Ishikawa (cell line): ENCODE data around the gene SVBP.
A peak's percentile ranks its signal among the peaks of the same experiment; 100 is the strongest.

ENCODE experiments used
- CEBPB ChIP-seq: IDR thresholded peaks from 2 replicates; pipeline ENCODE4 v1.6.1; 2012
- CREB1 ChIP-seq: IDR thresholded peaks from 2 replicates; pipeline ENCODE4 v1.6.1; 2012; ENCODE audit warnings: low read depth
- EGR1 ChIP-seq: IDR thresholded peaks from 2 replicates; pipeline ENCODE4 v1.6.1; 2012
- FOXM1 ChIP-seq: IDR thresholded peaks from 2 replicates; pipeline ENCODE4 v1.6.1; 2012; ENCODE audit warnings: low read depth, borderline replicate concordance
- NFIC ChIP-seq: IDR thresholded peaks from 2 replicates; pipeline ENCODE4 v1.6.1; 2012
- RAD21 ChIP-seq: IDR thresholded peaks from 2 replicates; pipeline ENCODE4 v1.6.1; 2012; ENCODE audit warnings: low read depth
- TAF1 ChIP-seq: IDR thresholded peaks from 2 replicates; pipeline ENCODE4 v1.6.1; 2012; ENCODE audit warnings: low read depth, mild to moderate bottlenecking
- TCF12 ChIP-seq: IDR thresholded peaks from 2 replicates; pipeline ENCODE4 v1.6.1; 2012; ENCODE audit warnings: low read depth
- YY1 ChIP-seq: IDR thresholded peaks from 2 replicates; pipeline ENCODE4 v1.6.1; 2012; ENCODE audit warnings: low read depth
- ZBTB7A ChIP-seq: IDR thresholded peaks from 2 replicates; pipeline ENCODE4 v1.6.1; 2012; ENCODE audit warnings: low read depth
- TF ChIP-seq, protein P1 (sequence below): IDR thresholded peaks from 2 replicates; pipeline ENCODE4 v1.6.1; 2012; ENCODE audit warnings: low read depth, mild to moderate bottlenecking
- TF ChIP-seq, protein P2 (sequence below): IDR thresholded peaks from 2 replicates; pipeline ENCODE4 v1.6.1; 2012
- TF ChIP-seq, protein P3 (sequence below): IDR thresholded peaks from 2 replicates; pipeline ENCODE4 v1.6.1; 2012

Gene SVBP

DNA sequence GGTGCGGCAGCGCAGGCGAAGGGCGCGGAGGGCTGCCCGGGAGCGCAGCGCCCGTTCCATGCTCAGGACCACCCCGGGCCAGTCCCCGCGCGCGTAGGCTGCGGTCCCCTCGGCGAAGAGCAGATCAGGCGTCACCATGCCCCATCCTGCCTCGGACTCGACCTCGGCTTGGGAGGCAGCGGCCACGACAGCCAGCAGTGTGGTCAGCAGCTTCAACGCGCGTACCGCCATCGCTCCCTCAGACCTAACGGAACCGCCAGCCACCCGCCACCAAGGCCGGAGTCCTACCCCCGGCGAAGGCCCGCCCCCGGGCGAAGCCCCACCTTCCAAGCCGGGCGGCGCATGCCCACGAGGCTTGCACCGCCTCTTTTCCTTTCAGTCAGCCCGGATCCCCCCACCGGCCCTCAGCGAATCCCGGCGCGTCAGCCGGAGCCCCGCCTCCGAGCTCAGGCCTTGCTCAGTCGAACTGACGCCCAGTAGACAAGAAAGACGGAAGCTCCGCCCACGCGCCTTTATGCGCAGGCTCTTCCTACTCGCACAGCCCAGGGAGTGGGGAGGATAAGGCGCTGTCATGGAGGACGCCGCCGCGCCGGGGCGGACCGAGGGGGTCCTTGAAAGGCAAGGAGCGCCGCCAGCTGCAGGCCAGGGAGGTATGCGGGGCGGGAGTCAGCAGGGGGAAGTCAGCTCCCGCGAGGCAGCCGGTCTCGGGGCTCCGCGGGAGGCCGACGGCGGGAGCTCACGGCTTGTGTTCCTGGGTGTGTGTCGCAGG lies 50.3 kb downstream of the SVBP start, which contains the start of the genes C1orf50 and P3H1:
Gene C1orf50 (plus strand): TSS at position 509 of the 769 bp plus-strand sequence. CDS start 63 bp downstream, at position 572.
Gene P3H1 (minus strand): TSS at position 288 of the 769 bp plus-strand sequence. CDS start 57 bp downstream, at position 231.
- TF ChIP-seq, protein P1, sequence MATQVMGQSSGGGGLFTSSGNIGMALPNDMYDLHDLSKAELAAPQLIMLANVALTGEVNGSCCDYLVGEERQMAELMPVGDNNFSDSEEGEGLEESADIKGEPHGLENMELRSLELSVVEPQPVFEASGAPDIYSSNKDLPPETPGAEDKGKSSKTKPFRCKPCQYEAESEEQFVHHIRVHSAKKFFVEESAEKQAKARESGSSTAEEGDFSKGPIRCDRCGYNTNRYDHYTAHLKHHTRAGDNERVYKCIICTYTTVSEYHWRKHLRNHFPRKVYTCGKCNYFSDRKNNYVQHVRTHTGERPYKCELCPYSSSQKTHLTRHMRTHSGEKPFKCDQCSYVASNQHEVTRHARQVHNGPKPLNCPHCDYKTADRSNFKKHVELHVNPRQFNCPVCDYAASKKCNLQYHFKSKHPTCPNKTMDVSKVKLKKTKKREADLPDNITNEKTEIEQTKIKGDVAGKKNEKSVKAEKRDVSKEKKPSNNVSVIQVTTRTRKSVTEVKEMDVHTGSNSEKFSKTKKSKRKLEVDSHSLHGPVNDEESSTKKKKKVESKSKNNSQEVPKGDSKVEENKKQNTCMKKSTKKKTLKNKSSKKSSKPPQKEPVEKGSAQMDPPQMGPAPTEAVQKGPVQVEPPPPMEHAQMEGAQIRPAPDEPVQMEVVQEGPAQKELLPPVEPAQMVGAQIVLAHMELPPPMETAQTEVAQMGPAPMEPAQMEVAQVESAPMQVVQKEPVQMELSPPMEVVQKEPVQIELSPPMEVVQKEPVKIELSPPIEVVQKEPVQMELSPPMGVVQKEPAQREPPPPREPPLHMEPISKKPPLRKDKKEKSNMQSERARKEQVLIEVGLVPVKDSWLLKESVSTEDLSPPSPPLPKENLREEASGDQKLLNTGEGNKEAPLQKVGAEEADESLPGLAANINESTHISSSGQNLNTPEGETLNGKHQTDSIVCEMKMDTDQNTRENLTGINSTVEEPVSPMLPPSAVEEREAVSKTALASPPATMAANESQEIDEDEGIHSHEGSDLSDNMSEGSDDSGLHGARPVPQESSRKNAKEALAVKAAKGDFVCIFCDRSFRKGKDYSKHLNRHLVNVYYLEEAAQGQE = no peak
- TF ChIP-seq RAD21 (no peak), TAF1 (peak; percentile 81), FOXM1 (no peak), CEBPB (no peak), NFIC (no peak), EGR1 (peak; percentile 65), TCF12 (peak; percentile 33; the same call in 1 of the 2 replicates), YY1 (peak; percentile 76)
- TF ChIP-seq, protein P2, sequence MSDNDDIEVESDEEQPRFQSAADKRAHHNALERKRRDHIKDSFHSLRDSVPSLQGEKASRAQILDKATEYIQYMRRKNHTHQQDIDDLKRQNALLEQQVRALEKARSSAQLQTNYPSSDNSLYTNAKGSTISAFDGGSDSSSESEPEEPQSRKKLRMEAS = peak; percentile 21; the same call in 1 of the 2 replicates

DNA sequence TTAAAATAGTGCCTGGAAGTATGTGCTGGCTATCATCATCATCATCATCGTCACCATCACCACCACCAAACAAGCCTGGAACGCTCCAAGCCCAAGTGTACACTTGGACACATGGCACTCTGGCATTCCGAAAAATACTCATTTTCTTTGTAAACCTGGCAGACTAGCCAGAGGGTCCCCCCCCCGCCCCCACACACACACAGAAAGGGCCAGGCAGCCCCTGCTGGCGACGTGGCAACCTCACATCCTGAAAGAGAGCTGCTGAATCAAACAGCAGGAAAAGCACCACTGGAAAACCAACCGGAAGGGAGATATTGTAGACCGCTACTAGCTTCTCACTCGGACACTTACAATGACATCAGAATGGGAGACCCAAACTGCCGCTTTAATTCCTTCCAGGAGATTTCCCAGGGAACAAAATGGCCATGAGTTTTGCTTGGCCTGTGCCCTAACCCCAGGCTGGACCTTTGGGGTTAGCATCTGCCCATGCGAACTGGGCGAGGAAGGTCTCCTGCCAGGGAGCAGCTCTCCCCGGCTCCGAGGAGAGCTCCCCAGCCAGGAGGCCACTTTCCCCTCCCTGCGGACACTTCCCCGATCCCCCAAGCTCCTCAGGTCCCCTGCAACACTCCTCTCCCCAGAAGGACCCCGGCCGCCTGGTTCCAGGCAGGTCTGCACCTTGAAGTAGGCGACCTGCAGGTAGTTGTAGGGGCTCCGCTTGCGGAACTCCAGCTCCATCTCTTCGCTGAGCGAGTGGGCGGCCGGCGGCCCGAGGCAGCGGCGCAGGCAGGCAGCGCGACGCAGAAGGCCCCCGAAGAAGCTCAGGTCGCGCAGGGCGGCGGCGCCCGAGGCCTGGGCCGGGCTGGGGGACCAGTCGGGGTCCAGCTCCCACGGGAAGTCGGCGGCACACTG lies 51.1 kb downstream of the SVBP start:
- TF ChIP-seq RAD21 (peak; percentile 5; the same call in 1 of the 2 replicates), TCF12 (no peak), NFIC (no peak)
- TF ChIP-seq, protein P1 = no peak

DNA sequence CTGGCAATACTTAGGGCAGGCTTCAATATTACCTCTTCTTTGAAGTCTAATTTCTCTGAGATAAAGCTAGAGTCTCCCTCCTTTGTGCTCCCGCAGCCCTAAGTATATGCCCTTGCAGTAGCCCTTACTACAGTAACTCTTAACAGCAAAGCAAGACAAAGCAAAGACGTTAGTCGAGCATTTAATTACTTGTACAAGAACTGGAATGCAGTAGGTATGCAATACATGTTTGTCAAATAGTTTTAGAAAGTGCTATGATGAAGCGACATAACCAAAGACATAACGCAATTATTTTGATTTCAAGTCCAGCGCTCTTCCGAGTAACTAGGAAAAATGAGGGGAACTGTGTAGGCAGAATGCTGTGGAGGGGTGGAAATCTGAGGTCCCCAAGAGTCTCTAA lies 51.9 kb downstream of the SVBP start:
- TF ChIP-seq ZBTB7A (no peak), NFIC (no peak), TAF1 (no peak)
- TF ChIP-seq, protein P3, sequence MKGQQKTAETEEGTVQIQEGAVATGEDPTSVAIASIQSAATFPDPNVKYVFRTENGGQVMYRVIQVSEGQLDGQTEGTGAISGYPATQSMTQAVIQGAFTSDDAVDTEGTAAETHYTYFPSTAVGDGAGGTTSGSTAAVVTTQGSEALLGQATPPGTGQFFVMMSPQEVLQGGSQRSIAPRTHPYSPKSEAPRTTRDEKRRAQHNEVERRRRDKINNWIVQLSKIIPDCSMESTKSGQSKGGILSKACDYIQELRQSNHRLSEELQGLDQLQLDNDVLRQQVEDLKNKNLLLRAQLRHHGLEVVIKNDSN = no peak

DNA sequence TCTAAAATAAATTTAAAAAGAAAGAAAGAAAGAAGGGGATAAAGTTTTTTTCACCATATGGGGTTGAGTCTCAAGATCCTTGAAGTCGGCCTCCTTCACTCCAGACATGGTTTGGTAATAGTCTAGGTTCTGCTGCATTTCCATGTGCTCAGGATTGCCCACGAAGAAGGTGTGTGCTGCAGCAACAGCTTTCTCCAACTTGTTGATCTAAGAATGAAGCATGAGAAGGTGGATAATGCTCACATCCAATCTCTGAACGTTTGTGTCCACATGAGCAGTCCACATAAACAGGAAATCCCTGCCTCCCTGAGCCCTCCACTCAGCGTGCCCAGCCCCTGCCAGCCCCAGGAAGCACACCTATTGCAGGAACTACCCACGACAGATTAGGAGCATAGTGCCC lies 54.9 kb downstream of the SVBP start:
- TF ChIP-seq, protein P3 = no peak

DNA sequence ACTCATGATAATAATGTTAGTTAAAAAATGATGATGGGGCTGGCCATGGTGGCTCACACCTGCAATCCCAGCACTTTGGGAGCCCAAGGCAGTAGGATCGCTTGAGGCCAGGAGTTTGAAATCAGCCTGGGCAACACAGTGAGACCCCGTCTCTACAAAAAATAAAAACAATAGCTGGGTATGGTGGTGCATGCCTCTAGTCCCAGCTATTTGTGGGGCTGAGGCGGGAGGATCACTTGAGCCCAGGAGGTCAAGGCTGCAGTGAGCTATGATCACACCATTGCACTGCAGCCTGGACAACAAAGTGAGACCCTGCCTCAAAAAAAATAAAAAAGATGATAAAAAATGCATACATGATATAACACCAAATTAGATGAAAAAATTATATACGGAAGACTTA lies 55.6 kb downstream of the SVBP start:
- TF ChIP-seq NFIC = no peak
- TF ChIP-seq RAD21 = no peak
- TF ChIP-seq, protein P1 = no peak
- TF ChIP-seq, protein P2 = no peak
- TF ChIP-seq CREB1 = no peak
- no peak for TF ChIP-seq TCF12
- TF ChIP-seq TAF1 = no peak
- TF ChIP-seq EGR1 = no peak
